Measurements from ENCODE around the gene EYA2.

GRCh38 chr20:46849751-46850150 is 44.9 kb upstream of the EYA2 start:
- TF ChIP-seq, protein P1, sequence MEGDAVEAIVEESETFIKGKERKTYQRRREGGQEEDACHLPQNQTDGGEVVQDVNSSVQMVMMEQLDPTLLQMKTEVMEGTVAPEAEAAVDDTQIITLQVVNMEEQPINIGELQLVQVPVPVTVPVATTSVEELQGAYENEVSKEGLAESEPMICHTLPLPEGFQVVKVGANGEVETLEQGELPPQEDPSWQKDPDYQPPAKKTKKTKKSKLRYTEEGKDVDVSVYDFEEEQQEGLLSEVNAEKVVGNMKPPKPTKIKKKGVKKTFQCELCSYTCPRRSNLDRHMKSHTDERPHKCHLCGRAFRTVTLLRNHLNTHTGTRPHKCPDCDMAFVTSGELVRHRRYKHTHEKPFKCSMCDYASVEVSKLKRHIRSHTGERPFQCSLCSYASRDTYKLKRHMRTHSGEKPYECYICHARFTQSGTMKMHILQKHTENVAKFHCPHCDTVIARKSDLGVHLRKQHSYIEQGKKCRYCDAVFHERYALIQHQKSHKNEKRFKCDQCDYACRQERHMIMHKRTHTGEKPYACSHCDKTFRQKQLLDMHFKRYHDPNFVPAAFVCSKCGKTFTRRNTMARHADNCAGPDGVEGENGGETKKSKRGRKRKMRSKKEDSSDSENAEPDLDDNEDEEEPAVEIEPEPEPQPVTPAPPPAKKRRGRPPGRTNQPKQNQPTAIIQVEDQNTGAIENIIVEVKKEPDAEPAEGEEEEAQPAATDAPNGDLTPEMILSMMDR (conservative IDR thresholded peaks at IDR 0.05): no peak
- no peak for TF ChIP-seq ZFX (IDR thresholded peaks at IDR 0.05)

Data from C4-2B (cell line).